Limb (tissue), 2 donors: ENCODE measurements around the gene IBA57.

Experiments
- DNase-seq, 2 donors: peaks; one replicate each; pipeline ENCODE4 v3.0.0-alpha.2; 2016; ENCODE audit errors: extremely low spot score in 2 of 2

Gene IBA57

DNA sequence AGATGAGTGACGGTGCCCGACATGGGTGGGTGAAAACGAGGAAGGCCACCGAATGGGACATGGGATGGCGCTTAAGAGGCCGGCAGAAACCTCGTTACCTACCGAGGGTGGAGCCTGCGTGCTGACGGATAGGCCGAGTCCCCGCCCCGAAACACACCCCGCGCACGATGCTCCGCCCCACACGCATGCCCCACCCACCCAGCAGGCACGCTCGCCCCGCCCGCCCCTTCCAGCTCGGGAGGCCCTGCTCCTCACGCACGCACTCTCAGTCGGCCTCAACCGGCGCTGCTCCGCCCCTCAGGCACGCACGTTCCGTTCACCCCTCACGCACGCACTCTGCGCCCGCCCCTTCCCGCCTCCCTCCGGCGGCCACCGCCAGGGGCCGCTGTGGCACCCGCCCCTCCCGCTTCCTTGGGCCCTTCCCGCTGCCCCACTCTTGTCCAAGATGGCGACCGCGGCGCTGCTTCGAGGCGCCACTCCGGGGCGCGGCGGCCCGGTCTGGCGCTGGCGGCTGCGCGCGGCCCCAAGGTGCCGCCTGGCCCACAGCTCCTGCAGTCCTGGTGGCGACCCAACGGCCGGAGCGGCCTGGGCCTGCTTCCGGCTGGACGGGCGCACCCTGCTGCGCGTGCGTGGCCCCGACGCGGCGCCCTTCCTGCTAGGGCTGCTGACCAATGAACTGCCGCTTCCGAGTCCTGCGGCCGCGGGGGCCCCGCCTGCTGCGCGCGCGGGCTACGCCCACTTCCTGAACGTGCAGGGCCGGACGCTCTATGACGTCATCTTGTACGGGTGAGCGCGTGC lies at the start of gene IBA57:
TSS of gene IBA57 (plus strand) at position 433 of the 798 bp plus-strand sequence. CDS start at position 446, 13 bp downstream.
- peak; percentile 99 to 100 for DNase-seq

DNA sequence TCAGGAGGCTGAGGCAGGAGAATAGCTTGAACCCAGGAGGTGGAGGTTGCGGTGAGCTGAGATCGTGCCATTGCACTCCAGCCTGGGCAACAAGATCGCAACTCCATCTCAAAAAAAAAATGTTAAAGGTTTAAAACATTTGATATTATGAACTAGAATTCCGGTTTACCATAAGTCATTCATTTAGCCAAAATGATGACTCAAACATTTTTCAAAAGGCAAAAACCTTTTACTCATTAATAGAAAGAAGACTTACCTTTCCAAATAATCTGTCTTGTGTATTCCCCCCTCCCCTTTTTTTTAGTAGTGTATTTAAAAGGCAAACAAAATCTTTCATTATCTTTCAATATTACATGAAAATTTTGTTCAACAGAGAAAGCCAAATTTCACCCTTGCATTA lies 48.3 kb upstream of the IBA57 start:
- DNase-seq, result no peak

DNA sequence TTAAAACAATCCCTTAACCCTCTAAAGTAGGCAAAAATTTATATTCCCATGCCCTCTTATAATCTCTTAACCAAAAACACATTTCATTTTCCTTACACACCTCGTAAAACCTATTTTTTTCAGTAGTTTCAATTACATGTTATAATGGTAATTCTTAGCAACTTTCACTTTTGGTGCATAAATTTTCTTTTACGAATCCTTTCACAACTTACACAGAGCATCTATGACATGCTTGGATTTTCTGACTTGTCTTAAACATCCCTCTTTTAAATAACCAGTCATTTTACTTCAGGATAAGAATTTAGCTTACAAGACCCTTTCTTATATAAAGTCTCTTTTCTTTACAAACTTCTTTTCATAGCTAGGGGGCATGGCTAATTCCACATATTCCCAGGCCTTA lies 47.6 kb upstream of the IBA57 start:
- no peak for DNase-seq

DNA sequence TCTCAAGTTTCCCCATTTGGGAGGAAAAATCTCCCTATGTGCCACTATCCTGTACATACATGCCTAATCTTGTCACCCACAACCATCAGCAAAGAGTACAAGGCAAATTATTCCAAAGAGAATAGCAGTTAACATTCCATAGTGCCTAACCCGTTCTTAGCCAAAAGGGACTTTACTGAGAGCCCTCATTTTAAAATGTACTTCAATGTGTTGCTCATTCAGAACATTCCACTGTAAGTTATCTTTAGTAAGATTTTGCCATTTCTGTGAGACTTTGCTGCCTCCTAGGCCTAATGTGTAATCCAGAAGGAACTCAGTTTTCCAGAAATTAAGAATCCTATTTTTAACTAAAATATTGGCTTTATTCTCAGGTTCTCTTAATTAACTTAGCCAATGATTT lies 45.3 kb upstream of the IBA57 start:
- DNase-seq, result no peak

DNA sequence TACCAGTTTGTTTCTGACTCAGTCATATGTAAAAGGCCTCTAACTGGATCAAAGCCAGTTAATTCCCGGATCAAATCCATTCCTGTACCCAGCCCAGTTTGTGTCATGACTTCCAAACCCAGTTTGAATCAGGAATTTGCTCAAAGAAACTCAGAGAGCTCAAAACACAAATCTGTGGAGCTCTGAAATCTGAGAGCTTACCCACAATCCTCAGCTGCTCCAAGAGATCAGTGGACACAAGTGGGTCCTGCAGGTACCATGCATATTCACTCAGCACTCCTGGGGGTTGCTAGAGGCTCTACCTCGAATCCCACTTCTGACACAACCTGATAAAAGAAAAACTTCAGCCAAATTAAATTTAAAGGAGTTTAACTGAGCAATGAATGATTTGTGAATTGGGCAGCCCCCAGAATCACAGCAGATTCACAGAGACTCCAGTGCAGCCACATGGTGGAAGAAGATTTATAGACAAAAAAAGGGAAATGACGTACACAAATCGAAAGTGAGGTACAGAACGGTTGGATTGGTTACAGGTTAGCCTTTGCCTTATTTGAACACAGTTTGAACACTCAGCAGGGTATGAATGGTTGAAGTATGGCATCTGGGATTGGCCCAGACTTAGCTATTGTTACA lies 44.6 kb upstream of the IBA57 start:
- no peak for DNase-seq

DNA sequence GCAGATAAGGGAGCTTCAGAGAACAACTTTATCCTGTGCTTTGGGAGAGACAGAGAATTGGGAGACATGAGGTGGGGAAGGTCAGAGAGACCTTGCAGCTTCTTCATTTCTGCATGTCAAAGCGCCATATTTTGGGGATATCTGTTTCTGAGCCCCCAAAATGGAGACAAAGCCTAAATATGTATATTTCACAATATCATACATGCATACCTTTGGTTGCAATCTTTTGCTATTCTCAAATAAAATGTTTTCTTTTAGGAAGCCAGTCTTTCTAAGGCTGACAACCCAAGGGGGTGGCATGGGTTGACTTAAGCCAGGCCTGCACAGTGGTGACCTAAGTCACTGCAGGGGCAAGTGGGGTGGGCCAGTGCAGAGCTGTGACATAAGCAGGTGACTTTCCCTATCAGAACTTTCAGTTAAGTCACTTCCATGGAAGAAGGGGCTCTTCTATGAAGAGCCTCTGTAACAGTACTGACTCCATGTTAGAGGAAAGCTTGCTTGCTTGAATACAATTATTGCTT lies 42.6 kb upstream of the IBA57 start:
- no peak for DNase-seq

DNA sequence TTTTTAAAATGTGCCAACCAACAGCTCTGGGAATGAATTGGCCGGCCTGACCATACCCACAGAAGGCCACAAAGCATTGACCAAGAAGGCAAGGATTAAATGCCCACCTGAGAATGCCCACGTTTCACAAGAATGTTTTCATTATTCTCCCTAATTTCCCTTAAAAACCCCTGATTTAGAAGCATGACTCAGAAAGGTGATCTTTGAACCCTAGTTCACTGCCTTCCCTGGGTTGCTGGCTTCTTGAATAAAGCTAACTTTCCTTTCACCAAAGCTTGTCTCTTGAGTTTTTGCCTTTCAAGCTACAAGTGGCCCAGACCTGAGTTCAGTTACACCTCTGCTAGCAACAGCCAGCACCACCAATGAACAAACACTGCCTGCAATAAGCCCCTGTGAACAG lies 42.1 kb upstream of the IBA57 start:
- no peak for DNase-seq

DNA sequence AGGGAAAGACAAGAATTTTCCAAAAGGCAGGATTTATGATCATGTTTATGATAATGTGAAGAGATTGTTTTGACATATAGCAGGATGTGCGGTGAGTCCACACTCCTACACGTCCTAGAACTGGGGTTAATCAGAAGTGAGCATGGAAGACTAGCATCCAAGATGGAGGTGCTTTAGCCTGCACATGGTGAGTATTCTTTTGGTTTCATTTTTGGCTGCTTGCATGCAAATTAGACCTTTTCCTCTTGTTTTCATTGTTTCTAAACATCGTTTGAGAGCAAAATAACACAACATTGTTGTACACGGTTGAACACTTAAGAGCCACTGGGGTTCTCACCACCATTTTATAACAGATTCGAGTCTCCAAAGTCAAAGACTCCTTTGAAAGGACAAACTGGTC lies 40.4 kb upstream of the IBA57 start:
- DNase-seq, result no peak

DNA sequence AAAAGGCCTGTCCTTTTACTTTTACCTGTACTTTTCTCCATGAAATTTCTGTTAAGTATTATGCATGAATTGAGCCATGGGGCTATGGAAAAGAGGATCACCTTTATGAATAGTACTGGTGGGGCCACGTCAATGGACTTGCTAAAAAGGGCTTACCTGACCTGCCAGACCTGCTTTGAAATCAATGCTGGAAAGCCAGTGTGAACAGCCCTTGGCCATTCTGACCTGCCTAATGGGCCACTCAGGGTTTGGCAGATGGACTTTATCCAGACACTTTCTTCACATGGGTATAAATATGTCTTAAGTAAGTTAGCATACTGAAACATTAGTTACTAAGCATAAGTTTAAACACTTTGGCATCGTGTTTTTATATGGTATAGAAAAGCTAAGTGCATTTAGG lies 33.8 kb upstream of the IBA57 start:
- no peak for DNase-seq

DNA sequence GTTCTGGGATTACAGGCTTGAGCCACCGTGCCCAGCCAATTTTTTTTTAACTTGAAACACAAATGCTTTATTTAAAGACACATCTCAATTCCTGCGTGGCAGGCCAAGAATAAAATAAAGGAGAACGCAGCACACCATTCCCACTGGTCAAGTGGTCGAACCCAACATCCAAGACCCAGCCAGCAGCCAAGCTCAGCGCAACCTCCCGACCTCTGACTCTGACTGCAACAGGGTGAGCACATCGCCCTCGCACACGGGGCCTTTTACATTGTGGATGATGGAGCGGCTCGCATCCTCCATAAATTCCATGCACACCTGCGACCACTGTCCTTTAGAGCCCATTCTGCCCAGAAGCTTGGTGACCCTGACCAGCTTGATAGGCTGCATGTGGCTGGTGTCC lies 31.0 kb upstream of the IBA57 start:
- no peak for DNase-seq

DNA sequence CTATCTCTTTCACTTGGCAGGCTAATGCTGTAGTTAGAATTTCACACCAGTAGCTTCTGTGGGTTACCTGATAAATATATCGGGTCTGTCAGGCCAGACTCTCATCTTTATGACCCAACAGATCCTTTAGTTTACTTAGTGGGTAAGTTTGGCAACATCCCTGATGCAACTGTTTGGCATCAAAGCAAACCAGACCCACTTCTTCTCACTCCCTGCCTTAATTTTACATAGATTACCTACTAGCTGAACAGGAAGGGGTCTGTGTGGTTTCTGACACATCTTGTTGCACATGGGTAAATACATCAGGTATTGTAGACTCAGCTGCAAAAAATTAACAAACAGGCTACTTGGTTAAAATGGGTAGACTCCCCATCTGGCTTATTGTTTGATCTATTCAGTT lies 28.7 kb upstream of the IBA57 start:
- DNase-seq, result no peak

DNA sequence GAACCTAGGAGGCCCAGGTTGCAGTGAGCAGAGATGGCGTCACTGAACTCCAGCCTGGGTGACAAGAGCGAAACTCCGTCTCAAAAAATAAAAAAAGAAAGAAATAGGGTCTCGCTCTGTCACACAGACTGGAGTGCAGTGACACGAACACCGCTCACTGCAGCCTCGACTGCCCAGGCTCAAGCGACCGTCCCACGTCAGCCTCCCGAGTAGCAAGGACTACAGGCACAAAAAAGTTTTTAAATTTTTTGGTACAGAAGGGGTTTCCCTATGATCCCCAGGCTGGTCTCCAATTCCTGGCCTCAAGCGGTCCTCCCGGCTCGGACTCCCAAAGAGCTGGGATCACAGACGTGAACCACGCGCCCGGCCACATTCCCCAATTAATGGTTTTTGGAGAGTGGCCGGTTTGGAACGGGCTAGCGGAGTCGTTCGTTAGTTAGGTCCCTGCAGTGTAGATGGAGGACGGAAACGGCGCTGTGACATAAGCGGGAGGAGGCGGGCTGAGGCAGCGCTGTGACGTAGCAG lies 26.1 kb upstream of the IBA57 start:
- no peak for DNase-seq

DNA sequence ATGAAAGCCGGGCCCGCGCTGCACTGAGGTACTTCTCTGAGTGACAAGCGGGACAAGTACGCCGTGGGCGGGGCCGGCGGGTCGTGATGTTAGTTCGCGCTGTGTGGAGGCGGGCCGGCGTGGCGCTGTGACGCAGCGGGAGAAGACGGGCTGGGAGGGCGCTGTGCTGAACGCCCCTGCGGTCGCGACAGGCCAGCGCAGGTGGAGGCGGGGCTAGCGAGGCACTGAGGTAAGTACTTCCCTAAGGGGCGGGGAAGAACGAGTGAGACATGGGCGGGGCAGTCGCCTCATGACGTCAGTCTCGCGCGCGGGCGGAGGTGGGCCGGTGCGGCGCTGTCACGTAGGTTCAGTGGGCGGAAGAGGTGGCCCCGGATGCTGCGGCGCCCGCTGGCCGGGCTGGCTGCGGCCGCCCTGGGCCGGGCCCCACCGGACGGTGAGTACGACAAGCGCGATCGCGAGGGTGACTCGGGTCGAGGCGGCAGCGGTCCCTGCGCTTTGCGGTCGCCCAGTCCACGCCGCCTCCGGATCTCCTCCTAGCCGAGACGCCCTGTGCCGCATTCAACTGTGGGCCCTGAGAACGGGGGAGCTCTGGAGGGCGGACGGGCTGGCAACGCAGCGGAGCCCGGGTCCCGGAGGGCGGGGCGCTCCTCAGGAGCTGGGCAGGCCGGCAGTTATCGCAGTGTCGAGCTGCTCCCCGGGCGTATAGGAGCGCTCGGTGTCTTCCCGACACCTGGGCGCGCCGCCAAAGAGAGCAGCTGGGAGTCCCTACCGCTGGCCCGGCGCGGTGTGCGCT lies 25.5 kb upstream of the IBA57 start, which contains the start of gene GUK1:
TSS of gene GUK1 (plus strand) at position 349 of the 793 bp plus-strand sequence. CDS start at position 373, 24 bp downstream.
- DNase-seq, result peak; percentile 96 to 99

DNA sequence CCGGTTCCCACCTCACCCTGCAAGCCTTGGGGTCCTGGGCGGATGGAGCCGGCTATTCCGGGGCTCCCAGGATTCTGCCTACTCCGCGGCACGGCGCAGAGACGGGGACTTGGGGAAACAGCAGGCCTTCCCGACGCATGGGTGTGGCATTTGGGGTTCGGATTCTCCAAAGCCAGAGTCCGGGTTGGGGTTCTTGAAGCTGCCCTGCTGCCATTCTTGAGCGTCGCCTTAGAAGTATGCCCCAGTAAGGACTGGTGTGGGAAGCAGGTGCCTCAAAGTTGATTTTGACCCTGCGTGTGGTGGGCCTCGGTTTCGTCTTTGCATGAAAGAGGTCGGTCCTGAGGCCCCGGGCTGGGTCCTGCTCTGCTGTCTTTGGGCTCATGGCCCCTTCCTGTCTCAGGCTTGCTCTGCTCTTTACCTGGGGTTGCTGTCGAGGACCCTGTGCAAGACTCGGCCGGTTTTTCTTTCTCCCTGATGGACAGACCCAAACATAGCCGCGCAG lies 24.8 kb upstream of the IBA57 start:
- no peak for DNase-seq

DNA sequence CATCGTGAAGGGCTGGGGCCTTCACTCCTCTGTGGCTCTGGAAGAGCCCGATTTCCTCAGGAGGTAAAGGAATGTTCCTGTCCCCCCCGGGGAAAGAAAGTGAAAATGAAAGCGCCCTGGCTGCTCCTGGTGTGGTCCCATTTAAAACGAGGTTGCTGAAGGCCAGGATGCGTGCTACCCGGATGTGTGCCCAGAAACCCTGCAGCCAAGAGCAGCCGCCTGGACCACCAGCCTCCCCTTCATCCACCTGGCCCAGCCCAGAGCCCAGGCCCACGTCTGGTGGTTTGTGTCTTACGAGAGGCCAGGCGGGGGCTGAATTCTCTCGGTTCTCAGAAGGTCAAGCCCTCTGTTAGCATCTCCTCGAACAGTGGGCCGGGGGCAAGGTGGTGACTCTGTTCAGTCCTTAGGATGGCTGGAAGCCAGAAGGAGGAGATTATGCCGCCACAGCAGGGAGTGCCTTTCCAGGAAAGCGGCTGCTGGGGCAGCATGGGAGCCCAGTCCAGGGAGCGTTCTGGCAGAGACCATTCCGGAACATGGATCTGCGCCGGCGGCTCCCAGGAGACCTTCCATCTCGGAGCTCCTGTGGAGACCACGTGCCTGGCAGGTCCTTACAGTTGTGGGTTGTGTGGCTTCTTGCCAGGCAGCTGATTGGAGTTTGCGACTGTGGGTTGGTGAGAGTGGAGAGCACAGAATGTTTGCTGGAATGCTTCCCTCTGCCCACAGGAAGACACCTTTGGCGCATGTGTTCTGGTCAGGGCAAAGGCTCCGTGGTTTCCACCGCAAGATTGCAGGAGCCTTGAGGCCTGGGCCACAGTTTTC lies 24.2 kb upstream of the IBA57 start:
- DNase-seq, result peak in 1 of 2 donors; percentile 40

DNA sequence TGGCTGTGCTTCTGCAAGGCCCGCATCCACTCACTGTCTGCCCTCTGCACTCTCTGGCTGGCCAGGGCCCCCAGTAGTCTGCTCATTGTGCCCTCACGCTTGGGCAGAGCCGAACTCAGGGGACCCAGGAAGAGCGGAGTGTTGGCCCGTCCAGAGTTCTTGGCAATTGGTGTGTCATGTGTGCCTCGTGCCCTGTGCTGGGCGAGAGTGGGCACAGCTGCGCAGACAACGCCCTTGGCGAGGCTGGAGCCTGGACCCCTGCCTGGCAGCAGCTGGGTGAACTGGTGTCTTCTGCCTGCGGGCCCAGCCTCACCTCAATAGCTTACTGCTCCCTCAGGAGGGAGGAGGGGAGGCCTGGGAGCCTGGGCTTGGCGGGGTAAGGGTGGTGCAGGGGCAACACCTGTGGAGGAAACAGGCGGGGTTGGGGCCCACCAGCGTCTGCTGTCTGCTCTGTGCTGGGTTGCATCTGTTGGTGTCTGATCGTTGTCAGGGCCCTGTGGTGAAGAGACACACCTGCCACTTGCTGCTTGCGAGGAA lies 23.4 kb upstream of the IBA57 start:
- peak in 1 of 2 donors; percentile 34 for DNase-seq

DNA sequence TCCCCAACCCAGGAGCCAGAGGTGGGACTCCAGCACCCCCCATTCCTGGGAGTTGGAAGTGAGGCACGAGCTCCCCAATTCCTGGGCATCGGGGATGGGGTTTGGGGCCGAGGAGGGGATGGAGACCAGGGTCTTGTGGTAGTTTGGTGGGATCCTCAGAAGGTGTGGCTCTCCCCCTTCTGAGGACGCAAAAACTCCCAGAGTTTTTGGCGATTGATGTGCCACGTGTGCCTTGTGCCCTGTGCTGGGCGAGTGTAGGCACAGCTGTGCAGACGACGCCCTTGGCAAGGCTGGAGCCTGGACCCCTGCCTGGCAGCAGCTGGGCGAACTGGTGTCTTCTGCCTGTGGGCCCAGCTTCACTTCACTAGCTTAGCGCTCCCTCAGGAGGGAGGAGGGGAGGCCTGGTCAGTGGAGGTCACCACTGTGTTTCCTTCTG lies 22.9 kb upstream of the IBA57 start:
- DNase-seq, result no peak

DNA sequence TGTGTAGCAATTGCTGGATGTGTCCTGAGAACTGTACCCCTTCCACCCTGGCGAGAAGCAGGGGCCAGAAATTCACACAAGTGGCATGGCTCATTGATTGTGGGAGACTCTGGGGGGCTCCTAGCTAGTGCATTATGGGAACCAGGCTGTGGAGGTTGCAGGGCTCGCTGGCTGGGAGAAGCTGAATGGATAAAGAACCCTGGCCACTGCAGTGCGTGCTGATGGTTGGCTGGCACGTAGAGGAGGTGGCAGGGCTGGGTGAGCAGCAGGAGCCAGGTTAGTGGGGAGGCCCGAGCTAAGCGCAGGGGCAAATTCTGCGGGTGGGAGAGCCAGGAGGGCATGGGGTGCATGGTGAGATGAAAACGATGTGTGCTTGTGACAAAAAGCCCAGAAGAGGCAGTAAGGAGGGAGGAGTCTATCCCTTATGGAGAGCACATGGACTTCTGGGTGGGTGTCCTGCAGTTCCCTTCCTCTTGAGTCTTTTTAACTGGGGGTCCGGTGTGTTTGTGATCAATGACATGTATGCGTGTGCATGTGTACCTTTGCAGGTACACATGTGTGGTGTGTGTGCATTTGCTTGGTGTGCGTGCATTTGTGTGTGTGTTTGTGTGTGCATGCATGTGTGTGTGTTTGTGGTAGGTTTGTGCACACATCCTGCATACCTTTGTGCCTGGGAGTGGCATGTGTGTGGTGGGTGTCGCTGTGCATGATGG lies 22.0 kb upstream of the IBA57 start:
- DNase-seq, result no peak

DNA sequence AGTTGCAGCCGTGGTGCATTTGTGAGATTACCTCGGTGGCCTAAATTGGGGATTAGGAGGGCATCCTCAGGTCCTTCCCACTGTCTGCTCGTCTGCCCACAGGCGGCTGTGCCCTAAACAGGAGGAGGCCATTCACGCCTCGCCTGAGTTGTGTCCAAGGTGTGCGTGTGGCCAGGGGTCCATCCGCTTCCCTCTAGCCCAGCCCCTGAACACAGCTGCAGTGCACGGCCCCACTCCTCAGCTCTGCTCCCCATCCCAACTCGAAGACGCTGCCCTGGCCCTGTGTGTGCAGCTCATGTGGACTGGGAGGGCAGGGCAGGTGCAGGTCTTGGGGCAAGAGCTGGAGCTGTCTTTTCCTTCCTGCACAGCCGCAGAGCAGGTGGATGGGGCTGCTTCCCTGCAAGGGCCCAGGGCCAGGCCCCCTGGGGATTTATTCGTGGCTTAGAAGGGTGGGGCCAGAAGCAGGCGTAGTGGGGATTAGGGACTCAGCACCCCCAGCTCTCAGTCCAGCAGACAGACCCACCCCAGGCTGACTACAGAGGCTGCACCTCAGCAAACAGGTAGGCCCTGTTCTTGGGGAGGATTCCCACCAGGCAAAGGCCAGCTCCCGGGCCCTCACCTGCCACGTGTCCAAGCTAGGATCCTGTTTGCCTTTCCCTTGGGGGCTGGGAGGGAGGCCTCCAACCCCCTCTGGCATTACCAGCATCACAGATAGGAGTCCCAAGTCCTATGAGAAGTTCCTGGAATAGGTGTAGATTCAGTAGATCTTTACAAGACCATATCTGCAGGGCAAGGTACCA lies 21.2 kb upstream of the IBA57 start:
- DNase-seq, result no peak
